ENCODE measurements around the gene FZD10.

- TF ChIP-seq CTCF (IDR thresholded peaks at IDR 0.05; ENCODE audit: low read length), result no peak
- TF ChIP-seq EZH2 (optimal IDR thresholded peaks at IDR 0.05; ENCODE audit: low read depth, low read length), result no peak
These were observed 29.3 kb upstream of the FZD10 start for GRCh38 chr12:130132831-130133511.

Data from MM.1S (cell line).